ENCODE measurements around the gene SFXN5. TPM values are rescaled to one million over a fixed set of nuclear protein-coding genes. Genes with fewer than 3 reads are reported as not detected.
"Not testable (repeated sequence)": the region's sequence is repeated elsewhere in the genome, so short reads cannot be mapped to it uniquely, and the experiment has no call there.

The SFXN5 gene, protein sequence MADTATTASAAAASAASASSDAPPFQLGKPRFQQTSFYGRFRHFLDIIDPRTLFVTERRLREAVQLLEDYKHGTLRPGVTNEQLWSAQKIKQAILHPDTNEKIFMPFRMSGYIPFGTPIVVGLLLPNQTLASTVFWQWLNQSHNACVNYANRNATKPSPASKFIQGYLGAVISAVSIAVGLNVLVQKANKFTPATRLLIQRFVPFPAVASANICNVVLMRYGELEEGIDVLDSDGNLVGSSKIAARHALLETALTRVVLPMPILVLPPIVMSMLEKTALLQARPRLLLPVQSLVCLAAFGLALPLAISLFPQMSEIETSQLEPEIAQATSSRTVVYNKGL
- total RNA-seq: 10.0 and 13.9 TPM in 2 replicates
- 5.8 and 11.0 TPM in 2 replicates for polyA plus RNA-seq
- polyA plus RNA-seq (2012): 5.7 and 11.0 TPM in 2 replicates
- polyA minus RNA-seq (ENCODE audit: low replicate concordance): 14.8 and 24.7 TPM in 2 replicates

DNA sequence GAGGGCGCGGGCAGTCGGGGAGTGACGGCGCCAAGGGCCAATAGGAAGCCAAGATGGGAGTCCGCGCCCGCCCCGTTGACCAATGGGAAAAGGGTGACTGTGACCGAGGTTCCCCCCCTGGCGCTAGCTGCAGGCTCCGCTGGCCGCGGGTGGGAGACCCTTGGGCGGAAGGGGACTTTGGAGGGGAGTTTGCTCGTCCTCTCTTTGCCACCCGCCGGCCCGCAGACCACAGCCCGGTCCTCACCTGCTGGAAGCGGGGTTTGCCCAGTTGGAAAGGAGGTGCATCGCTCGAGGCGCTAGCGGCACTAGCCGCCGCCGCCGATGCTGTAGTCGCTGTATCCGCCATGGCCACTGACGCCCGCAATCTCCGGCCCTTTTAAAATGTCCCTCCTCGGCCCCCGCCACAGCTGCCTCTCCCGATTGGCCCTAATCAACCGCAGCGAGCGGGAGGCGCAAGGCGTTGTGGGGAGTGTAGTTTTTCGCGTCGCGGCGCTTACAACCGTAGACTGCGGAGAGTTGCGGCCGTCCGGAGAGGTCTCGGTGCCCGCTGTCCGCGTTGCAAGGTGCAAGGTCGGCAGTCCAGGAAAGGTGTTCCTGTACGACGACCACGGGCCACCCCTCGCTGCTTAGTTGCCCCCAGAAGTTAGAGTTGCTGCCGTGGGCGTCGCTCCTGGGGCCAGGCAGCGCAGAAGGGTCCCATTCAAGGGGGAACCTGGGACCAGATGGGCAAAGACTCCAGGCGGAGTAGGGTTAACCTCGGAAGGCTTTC is at the start of gene SFXN5:
SFXN5 (minus strand) TSS at position 353 of the 769 bp plus-strand sequence; CDS start at position 346, 7 bp downstream.
- H3K27me3 ChIP-seq (ENCODE audit: control insufficient read depth, insufficient read depth, low read length): no peaks in the 10 kb centered on the region
- H3K9ac ChIP-seq (ENCODE audit: insufficient read depth, low read length): peak within 1 kb of the TSS; percentile 88
- peak within 1 kb of the TSS; percentile 89 for H3K27ac ChIP-seq (ENCODE audit: insufficient read depth, low read length)
- peaks cover 22% of the 10 kb centered on the region for H3K79me2 ChIP-seq (ENCODE audit: control insufficient read depth, insufficient read depth, low read length)
- H4K20me1 ChIP-seq (ENCODE audit: control insufficient read depth, extremely low read depth, insufficient read depth, low read length): no peaks in the 10 kb centered on the region
- H3K4me3 ChIP-seq (replicated peaks in 1 of 4; ENCODE audit: control extremely low read depth in 1 of 4, insufficient read depth in 1 of 4, low read depth in 3 of 4, low read length in 4 of 4): peak within 1 kb of the TSS; percentile 66 to 95 (median 84)
- peak; percentile 18 to 36 for TF ChIP-seq CTCF (conservative IDR thresholded peaks at IDR 0.05 in 1 of 2, IDR thresholded peaks at IDR 0.05 in 1 of 2; ENCODE audit: low read depth in 1 of 2, low read length in 2 of 2)
- no peak for TF ChIP-seq EZH2 (IDR thresholded peaks at IDR 0.05; ENCODE audit: low read length, missing control alignments)
- H3K36me3 ChIP-seq (ENCODE audit: control insufficient read depth, insufficient read depth, low read length): peaks cover 3% of the 10 kb centered on the region
- no peaks in the 10 kb centered on the region for H3K9me3 ChIP-seq (ENCODE audit: control insufficient read depth, insufficient read depth, low read depth, low read length)
- H2AFZ ChIP-seq (ENCODE audit: low read length): peak within 1 kb of the TSS; percentile 80
- H3K4me2 ChIP-seq (ENCODE audit: extremely low read depth, insufficient read depth, low read length): peak within 1 kb of the TSS; percentile 98
- peak; percentile 95 to 96 for DNase-seq (ENCODE audit: low read depth in 2 of 2)
- H3K4me1 ChIP-seq (ENCODE audit: control insufficient read depth, extremely low read depth, insufficient read depth, low read length): peaks cover 11% of the 10 kb centered on the region

- H3K4me3 ChIP-seq (replicated peaks in 1 of 4; ENCODE audit: control extremely low read depth in 1 of 4, insufficient read depth in 1 of 4, low read depth in 3 of 4, low read length in 4 of 4); H3K79me2 ChIP-seq (ENCODE audit: control insufficient read depth, insufficient read depth, low read length); H4K20me1 ChIP-seq (ENCODE audit: control insufficient read depth, extremely low read depth, insufficient read depth, low read length); DNase-seq (ENCODE audit: low read depth in 2 of 2); H3K4me2 ChIP-seq (ENCODE audit: extremely low read depth, insufficient read depth, low read length); H3K36me3 ChIP-seq (ENCODE audit: control insufficient read depth, insufficient read depth, low read length); H3K4me1 ChIP-seq (ENCODE audit: control insufficient read depth, extremely low read depth, insufficient read depth, low read length); H2AFZ ChIP-seq (ENCODE audit: low read length); H3K27me3 ChIP-seq (ENCODE audit: control insufficient read depth, insufficient read depth, low read length); H3K9ac ChIP-seq (ENCODE audit: insufficient read depth, low read length); H3K27ac ChIP-seq (ENCODE audit: insufficient read depth, low read length); H3K9me3 ChIP-seq (ENCODE audit: control insufficient read depth, insufficient read depth, low read depth, low read length): not testable (repeated sequence)
Observed at GRCh38 chr2:73119611-73120239, 48.2 kb upstream of the SFXN5 start.

DNA sequence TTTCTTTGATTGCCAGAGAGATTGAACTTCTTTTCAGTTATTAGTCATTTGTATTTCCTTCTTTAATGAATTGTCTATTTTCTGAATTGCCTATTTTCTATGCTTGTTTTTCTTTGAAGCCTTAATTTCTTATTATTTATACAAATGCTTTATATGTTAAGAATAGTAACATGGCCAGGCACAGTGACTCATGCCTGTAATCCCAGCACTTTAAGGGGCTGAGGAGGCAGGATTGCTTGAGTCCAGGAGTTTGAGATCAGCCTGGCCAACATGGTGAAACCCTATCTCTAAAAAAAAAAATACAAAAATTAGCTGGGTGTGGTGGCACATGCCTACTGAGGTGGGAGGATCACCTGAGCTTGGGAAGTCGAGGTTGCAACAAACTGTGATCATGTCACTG is 45.9 kb upstream of the SFXN5 start:
- H3K9me3 ChIP-seq (ENCODE audit: control insufficient read depth, insufficient read depth, low read depth, low read length): no peaks in the 10 kb centered on the region
- no peak overlapping the region for H3K9ac ChIP-seq (ENCODE audit: insufficient read depth, low read length)
- no peaks in the 10 kb centered on the region for H3K27me3 ChIP-seq (ENCODE audit: control insufficient read depth, insufficient read depth, low read length)
- H3K4me3 ChIP-seq (replicated peaks in 1 of 4; ENCODE audit: control extremely low read depth in 1 of 4, insufficient read depth in 1 of 4, low read depth in 3 of 4, low read length in 4 of 4): no peak overlapping the region
- TF ChIP-seq CTCF (conservative IDR thresholded peaks at IDR 0.05 in 1 of 2, IDR thresholded peaks at IDR 0.05 in 1 of 2; ENCODE audit: low read depth in 1 of 2, low read length in 2 of 2): no peak
- TF ChIP-seq EZH2 (IDR thresholded peaks at IDR 0.05; ENCODE audit: low read length, missing control alignments): no peak
- H3K4me2 ChIP-seq (ENCODE audit: extremely low read depth, insufficient read depth, low read length): no peak overlapping the region
- no peak overlapping the region for H3K27ac ChIP-seq (ENCODE audit: insufficient read depth, low read length)
- peaks cover 4% of the 10 kb centered on the region for H3K4me1 ChIP-seq (ENCODE audit: control insufficient read depth, extremely low read depth, insufficient read depth, low read length)
- H3K36me3 ChIP-seq (ENCODE audit: control insufficient read depth, insufficient read depth, low read length): no peaks in the 10 kb centered on the region
- DNase-seq (ENCODE audit: low read depth in 2 of 2): peak; percentile 22 to 28
- peaks cover 1% of the 10 kb centered on the region for H3K79me2 ChIP-seq (ENCODE audit: control insufficient read depth, insufficient read depth, low read length)
- no peak overlapping the region for H2AFZ ChIP-seq (ENCODE audit: low read length)
- H4K20me1 ChIP-seq (ENCODE audit: control insufficient read depth, extremely low read depth, insufficient read depth, low read length): no peaks in the 10 kb centered on the region

Data from fibroblast of lung (primary cell).